Nasal cavity respiratory epithelium epithelial cell of viscerocranial mucosa (primary cell): ENCODE results near the gene CNTNAP4. TPM values are rescaled to one million over a fixed set of nuclear protein-coding genes. Genes with fewer than 3 reads are reported as not detected.

ENCODE experiments used
- total RNA-seq: library from RNA; depleted of rRNA; stranded (reverse); fragments of >200 nt; gene quantifications from 2 replicates; pipeline ENCODE4 v1.2.3, GENCODE V29; 2014

Gene CNTNAP4
- total RNA-seq: under 0.01 TPM in 1 of 2 replicates, not detected in the other

DNA sequence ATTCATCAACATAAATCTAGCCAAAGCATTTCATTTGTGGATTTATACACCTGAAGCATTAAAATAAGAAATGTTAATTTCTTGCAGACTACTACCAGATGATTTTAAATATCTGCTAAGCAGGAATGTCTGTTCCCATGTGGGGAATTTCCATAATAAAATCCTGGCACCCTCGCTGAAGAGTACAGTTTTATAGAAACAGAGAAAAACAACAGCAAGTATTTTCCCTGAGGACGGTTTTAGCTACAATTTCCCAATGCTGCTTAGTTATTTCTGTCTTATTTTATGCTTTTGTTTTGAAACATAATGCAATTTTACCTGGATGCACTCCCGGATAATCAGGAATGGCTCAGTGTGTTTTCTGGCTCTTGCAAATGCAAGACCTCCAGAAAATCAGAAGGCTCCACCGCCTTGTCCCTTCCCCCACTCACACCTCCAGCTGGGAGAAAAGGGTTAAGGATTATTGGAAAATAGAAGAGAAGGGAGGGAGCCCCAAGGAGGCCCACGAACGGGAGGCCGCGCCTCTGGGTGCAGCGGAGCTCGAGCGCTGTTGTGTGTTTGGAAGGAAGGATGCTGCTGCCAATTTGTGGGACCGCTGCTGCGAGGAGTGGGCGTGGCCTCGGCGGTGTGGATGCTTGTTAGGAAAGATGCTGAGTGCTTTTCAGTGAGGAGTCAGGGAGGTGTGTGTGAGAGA is at the start of gene CNTNAP4:
Gene CNTNAP4, plus strand, starts transcription at position 657 of the 694 bp plus-strand sequence. CDS start 262 bp downstream, outside the sequence.

